ENCODE results near the gene HAUS3. TPM values are rescaled to one million over a fixed set of nuclear protein-coding genes. Genes with fewer than 3 reads are reported as not detected.

Gene HAUS3
- total RNA-seq, 4 donors from 2014 or later, result 9.9 to 14.1 (median 11.3) TPM

DNA sequence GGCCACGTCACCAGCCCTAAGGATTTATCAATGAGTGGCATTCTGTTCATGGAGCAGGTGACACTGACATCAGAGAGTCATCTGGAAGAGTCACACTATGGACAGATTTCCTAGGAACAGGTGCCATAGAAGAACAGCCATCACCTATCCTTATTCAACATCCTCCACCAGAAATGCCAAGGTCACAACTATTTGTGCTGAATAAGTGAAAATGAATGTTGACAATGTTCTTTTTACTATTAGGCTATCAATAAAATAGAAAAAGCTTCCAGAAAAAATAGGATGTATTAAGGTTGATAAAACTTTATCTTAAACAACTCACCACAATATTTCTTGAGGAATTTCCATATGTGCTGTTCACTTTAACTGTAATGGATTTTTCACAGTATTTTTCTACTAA is 62.9 kb downstream of the HAUS3 start:
- TF ChIP-seq EP300 (IDR thresholded peaks at IDR 0.05), result no peak
- TF ChIP-seq, protein P1, sequence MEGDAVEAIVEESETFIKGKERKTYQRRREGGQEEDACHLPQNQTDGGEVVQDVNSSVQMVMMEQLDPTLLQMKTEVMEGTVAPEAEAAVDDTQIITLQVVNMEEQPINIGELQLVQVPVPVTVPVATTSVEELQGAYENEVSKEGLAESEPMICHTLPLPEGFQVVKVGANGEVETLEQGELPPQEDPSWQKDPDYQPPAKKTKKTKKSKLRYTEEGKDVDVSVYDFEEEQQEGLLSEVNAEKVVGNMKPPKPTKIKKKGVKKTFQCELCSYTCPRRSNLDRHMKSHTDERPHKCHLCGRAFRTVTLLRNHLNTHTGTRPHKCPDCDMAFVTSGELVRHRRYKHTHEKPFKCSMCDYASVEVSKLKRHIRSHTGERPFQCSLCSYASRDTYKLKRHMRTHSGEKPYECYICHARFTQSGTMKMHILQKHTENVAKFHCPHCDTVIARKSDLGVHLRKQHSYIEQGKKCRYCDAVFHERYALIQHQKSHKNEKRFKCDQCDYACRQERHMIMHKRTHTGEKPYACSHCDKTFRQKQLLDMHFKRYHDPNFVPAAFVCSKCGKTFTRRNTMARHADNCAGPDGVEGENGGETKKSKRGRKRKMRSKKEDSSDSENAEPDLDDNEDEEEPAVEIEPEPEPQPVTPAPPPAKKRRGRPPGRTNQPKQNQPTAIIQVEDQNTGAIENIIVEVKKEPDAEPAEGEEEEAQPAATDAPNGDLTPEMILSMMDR (IDR thresholded peaks at IDR 0.05), result no peak
- no peak for TF ChIP-seq POLR2AphosphoS5 (IDR thresholded peaks at IDR 0.05)
- no peak for TF ChIP-seq POLR2A (IDR thresholded peaks at IDR 0.05; ENCODE audit: low read depth)
- intact Hi-C loops (cut with DNase I), result no loop called here
- no peak for DNase-seq (ENCODE audit: extremely low spot score)
- Histone ChIP-seq H3K9me3 (peaks cover 0 to 9% (median 5%) of the 10 kb centered on the region in 4 donors), H3K4me1 (no peaks in the 10 kb centered on the region), H3K36me3 (peaks cover 0 to 3% (median under 1%) of the 10 kb centered on the region in 4 donors), H3K4me3 (no peak overlapping the region), H3K27ac (replicated peaks in 1 of 4) (no peak overlapping the region), H3K27me3 (no peaks in the 10 kb centered on the region)
- WGBS, result 100% methylated on average over 1 of the region's 1 CpG

Small RNAs within 50 kb of the gene (small RNA-seq; reads per million reads assigned to genes)
- gene COX6B1P5, result 0 reads per million in 3 donors

Other genes with a start within 250 kb of the HAUS3 start
- gene NELFA, start 233.1 kb downstream of the HAUS3 start, total RNA-seq, result 10 to 100 TPM; 15.4 to 23.7 (median 18.7) TPM
- under 1 TPM; under 0.01 to 0.45 (median 0.20) TPM for gene NAT8L, start 182.8 kb downstream of the HAUS3 start, total RNA-seq
- gene POLN, start within 50 bp of the HAUS3 start, total RNA-seq, result 1 to 10 TPM; 1.2 to 3.3 (median 2.7) TPM
- 10 to 100 TPM; 38.8 to 86.4 (median 59.2) TPM for gene MXD4, start 20.0 kb upstream of the HAUS3 start, total RNA-seq
- 10 to 100 TPM in 2 of 4 donors, 1 to 10 TPM in 2; 4.5 to 13.4 (median 8.4) TPM for gene ZFYVE28, start 176.5 kb upstream of the HAUS3 start, total RNA-seq
- gene CFAP99, start 176.8 kb upstream of the HAUS3 start, total RNA-seq, result 1 to 10 TPM in 1 of 4 donors, not detected in 3; 1.5 TPM
- 10 to 100 TPM; 33.2 to 49.0 (median 40.7) TPM for gene RNF4, start 227.0 kb upstream of the HAUS3 start, total RNA-seq